Liver (tissue), 9 donors: ENCODE measurements around the gene UQCC3. TPM values are rescaled to one million over a fixed set of nuclear protein-coding genes. Genes with fewer than 3 reads are reported as not detected.

Experiments used
- DNase-seq: peaks from one replicate; pipeline ENCODE4 v3.0.0-alpha.2; 2017; ENCODE audit warnings: low spot score
- H3K27ac ChIP-seq, 2 donors: one replicate each; pipeline ENCODE4 v1.7.0; 2013; ENCODE audit warnings: inconsistent platforms in 2 of 2, low read length in 2 of 2, control low read depth in 1 of 2, low read depth in 1 of 2, mild to moderate bottlenecking in 1 of 2
- H3K27me3 ChIP-seq, 4 donors: one replicate each; pipeline versions ENCODE4 v1.6.1 to v1.7.0; 2013; ENCODE audit warnings: low read length in 3 of 4, inconsistent platforms in 1 of 4, mild to moderate bottlenecking in 1 of 4, moderate library complexity in 1 of 4; ENCODE audit not compliant: control insufficient read depth in 4 of 4, insufficient read depth in 4 of 4
- H3K36me3 ChIP-seq, 4 donors: one replicate each; pipeline versions ENCODE4 v1.6.1 to v1.7.0; 2013; ENCODE audit warnings: low read length in 3 of 4, mild to moderate bottlenecking in 3 of 4, low read depth in 1 of 4, moderate library complexity in 1 of 4; ENCODE audit not compliant: control insufficient read depth in 4 of 4, insufficient read depth in 3 of 4
- H3K4me1 ChIP-seq, 4 donors: one replicate each; pipeline versions ENCODE4 v1.6.1 to v1.7.0; 2013; ENCODE audit warnings: low read length in 3 of 4, mild to moderate bottlenecking in 3 of 4, moderate library complexity in 1 of 4; ENCODE audit not compliant: control insufficient read depth in 4 of 4, insufficient read depth in 4 of 4
- H3K4me3 ChIP-seq, 3 donors: one replicate each; pipeline versions ENCODE4 v1.6.1 to v1.7.0; 2013; ENCODE audit warnings: low read length in 3 of 3, control low read depth in 1 of 3, low read depth in 1 of 3, mild to moderate bottlenecking in 1 of 3
- H3K9ac ChIP-seq, 2 donors: one replicate each; pipeline ENCODE4 v1.7.0; 2013; ENCODE audit warnings: low read length in 2 of 2, mild to moderate bottlenecking in 2 of 2, moderate library complexity in 2 of 2, control low read depth in 1 of 2, low read depth in 1 of 2
- H3K9me3 ChIP-seq, 4 donors: one replicate each; pipeline versions ENCODE4 v1.6.1 to v1.7.0; 2013; ENCODE audit warnings: low read length in 3 of 4; ENCODE audit not compliant: control insufficient read depth in 4 of 4
- FOXA1 ChIP-seq: IDR thresholded peaks from 2 replicates; pipeline ENCODE4 v1.6.1; 2016; ENCODE audit warnings: antibody characterized with exemption
- FOXA2 ChIP-seq: IDR thresholded peaks from 2 replicates; pipeline ENCODE4 v1.6.1; 2016; ENCODE audit warnings: antibody characterized with exemption
- GABPA ChIP-seq, 2 donors: IDR thresholded peaks in 1 of 2; conservative IDR thresholded peaks in 1 of 2; 2 replicates each; pipeline ENCODE4 v1.6.1; 2016; ENCODE audit warnings: antibody characterized with exemption in 2 of 2, mild to moderate bottlenecking in 1 of 2, moderate library complexity in 1 of 2
- HNF4A ChIP-seq, 2 donors: conservative IDR thresholded peaks; 2 replicates each; pipeline ENCODE4 v1.6.1; 2016; ENCODE audit warnings: antibody characterized with exemption in 2 of 2, mild to moderate bottlenecking in 2 of 2
- HNF4G ChIP-seq: IDR thresholded peaks from 2 replicates; pipeline ENCODE4 v1.6.1; 2016; ENCODE audit warnings: antibody characterized with exemption
- JUND ChIP-seq, 2 donors: IDR thresholded peaks; 2 replicates each; pipeline ENCODE4 v1.6.1; 2016; ENCODE audit warnings: antibody characterized with exemption in 2 of 2
- NR2F2 ChIP-seq: IDR thresholded peaks from 2 replicates; pipeline ENCODE4 v1.6.1; 2016; ENCODE audit warnings: antibody characterized with exemption
- RAD21 ChIP-seq, 2 donors: IDR thresholded peaks; 2 replicates each; pipeline ENCODE4 v1.6.1; 2016; ENCODE audit warnings: antibody characterized with exemption in 2 of 2, mild to moderate bottlenecking in 2 of 2
- RXRA ChIP-seq, 2 donors: IDR thresholded peaks; 2 replicates each; pipeline ENCODE4 v1.6.1; 2017 to 2018; ENCODE audit warnings: antibody characterized with exemption in 2 of 2, mild to moderate bottlenecking in 1 of 2
- SP1 ChIP-seq: IDR thresholded peaks from 2 replicates; pipeline ENCODE4 v1.6.1; 2018; ENCODE audit warnings: antibody characterized with exemption, mild to moderate bottlenecking
- TAF1 ChIP-seq: conservative IDR thresholded peaks from 2 replicates; pipeline ENCODE4 v1.6.1; 2016; ENCODE audit warnings: antibody characterized with exemption, mild to moderate bottlenecking
- YY1 ChIP-seq: IDR thresholded peaks from 2 replicates; pipeline ENCODE4 v1.6.1; 2016; ENCODE audit warnings: antibody characterized with exemption, mild to moderate bottlenecking
- WGBS: extraction: QIAGEN DNeasy Blood & Tissue Kit; methylation state at CpG from one replicate; pipeline ENCODE4 v1.1.7; 2013; 5-methylcytosine and 5-hydroxymethylcytosine counted together
- polyA plus RNA-seq, 2 donors: library from polyadenylated mRNA; stranded (reverse) in 1 of 2; unstranded in 1 of 2; fragments of 200-250 nt in 1 of 2; fragments of >200 nt in 1 of 2; fragmentation: Nextera tagmentation in 1 of 2; extraction: Ambion mirVana in 1 of 2; gene quantifications; one replicate each; pipeline versions ENCODE4 v1.2.1 to v1.2.3, GENCODE V29; 2013 to 2015
- total RNA-seq, 2 donors: library from RNA; depleted of rRNA; stranded (reverse); fragments of >200 nt; gene quantifications; one replicate each; pipeline ENCODE4 v1.2.3, GENCODE V29; 2014
- TF ChIP-seq, protein P1 (sequence below): IDR thresholded peaks from 2 replicates; pipeline ENCODE4 v1.6.1; 2016; ENCODE audit warnings: antibody characterized with exemption
- TF ChIP-seq, protein P2 (sequence below): IDR thresholded peaks from 2 replicates; pipeline ENCODE4 v1.6.1; 2016; ENCODE audit warnings: antibody characterized with exemption
- TF ChIP-seq, protein P3 (sequence below): IDR thresholded peaks from 2 replicates; pipeline ENCODE4 v1.6.1; 2016; ENCODE audit warnings: antibody characterized with exemption
- TF ChIP-seq, protein P4 (sequence below): IDR thresholded peaks from 2 replicates; pipeline ENCODE4 v1.6.1; 2016; ENCODE audit warnings: antibody characterized with exemption, mild to moderate bottlenecking
- TF ChIP-seq, protein P5 (sequence below): fragments of 150-350 bp; IDR thresholded peaks from 2 replicates; pipeline ENCODE4 v1.5.1; 2017; ENCODE audit warnings: improper control_type of control experiment, low read depth, low read length; ENCODE audit not compliant: missing input control
- donor health status: healthy.
- donor health status: healthy.
- donor health status: healthy.
- donor health status: healthy.
- donor health status: healthy.

The UQCC3 gene
- total and polyA plus RNA-seq, 4 donors, result 2.9 to 12.2 (median 6.6) TPM

DNA sequence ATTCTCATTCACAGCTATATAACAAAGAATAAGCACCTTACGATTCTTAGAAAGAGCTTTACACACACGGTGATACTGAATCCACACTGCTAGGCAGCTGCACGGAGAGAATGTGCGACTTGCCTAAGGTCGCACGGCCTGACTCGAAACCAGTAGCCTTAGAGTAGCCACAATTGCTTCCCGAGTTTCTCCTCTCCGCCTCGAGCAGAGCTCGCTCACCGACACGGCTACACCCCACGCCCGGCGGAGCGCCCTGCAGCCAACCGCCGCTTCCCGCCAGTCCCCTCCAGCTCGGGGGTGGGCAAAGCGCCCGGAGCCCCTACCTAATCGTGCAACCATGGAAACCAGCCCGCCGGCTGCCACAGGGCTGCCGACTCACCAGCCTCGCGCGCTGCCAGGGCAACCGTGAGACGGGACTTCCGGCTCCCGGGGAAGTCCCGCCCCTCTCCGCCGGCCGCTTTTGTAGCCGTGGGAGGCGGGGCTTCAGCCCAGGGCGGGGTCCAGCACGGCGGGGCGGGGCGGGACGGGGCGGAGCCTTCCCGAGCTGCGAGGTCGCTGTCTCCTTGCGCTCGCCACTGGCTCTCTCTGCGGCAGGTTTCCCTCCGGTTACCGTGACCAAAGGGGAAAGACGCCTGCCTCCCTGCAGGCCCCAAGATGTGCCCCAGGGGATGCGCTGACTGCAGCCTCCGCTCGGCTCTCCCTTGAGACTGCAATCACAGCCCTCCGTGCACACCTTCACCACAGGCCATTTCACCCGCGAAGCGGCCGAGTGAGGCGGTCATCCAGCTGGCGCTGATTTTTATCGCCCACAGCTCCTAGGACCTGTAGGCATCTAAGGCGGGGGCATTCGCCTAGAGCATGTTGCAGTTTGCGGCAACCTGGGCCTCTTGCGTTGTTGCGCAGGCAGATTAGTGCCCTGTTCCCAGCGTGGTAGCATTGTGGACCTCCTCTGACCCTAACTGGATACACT, 34.7 kb downstream of the UQCC3 start:
- peak; percentile 98 for DNase-seq
- H3K27me3 ChIP-seq, result no peaks in the 10 kb centered on the region
- H3K4me1 ChIP-seq, result peaks cover 12 to 41% (median 34%) of the 10 kb centered on the region in 4 donors
- H3K9me3 ChIP-seq, result no peaks in the 10 kb centered on the region
- peak overlapping the region; percentile 79 to 80 for H3K27ac ChIP-seq
- H3K4me3 ChIP-seq, result peak overlapping the region; percentile 66 to 85 (median 83)
- 5% methylated on average over 73 of the region's 73 CpGs for WGBS
- TF ChIP-seq FOXA1 (no peak), RXRA (IDR thresholded peaks at IDR 0.05) (no peak), GABPA (IDR thresholded peaks at IDR 0.05 in 1 of 2, conservative IDR thresholded peaks at IDR 0.05 in 1 of 2) (peak; percentile 50 to 88), JUND (IDR thresholded peaks at IDR 0.05) (no peak), YY1 (peak; percentile 66), RAD21 (IDR thresholded peaks at IDR 0.05) (peak in 1 of 2 donors; percentile 9), SP1 (peak; percentile 15), HNF4A (conservative IDR thresholded peaks at IDR 0.05) (no peak), HNF4G (no peak), NR2F2 (no peak), TAF1 (no peak), FOXA2 (no peak)
- TF ChIP-seq, protein P1, sequence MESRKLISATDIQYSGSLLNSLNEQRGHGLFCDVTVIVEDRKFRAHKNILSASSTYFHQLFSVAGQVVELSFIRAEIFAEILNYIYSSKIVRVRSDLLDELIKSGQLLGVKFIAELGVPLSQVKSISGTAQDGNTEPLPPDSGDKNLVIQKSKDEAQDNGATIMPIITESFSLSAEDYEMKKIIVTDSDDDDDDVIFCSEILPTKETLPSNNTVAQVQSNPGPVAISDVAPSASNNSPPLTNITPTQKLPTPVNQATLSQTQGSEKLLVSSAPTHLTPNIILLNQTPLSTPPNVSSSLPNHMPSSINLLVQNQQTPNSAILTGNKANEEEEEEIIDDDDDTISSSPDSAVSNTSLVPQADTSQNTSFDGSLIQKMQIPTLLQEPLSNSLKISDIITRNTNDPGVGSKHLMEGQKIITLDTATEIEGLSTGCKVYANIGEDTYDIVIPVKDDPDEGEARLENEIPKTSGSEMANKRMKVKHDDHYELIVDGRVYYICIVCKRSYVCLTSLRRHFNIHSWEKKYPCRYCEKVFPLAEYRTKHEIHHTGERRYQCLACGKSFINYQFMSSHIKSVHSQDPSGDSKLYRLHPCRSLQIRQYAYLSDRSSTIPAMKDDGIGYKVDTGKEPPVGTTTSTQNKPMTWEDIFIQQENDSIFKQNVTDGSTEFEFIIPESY, result no peak
- TF ChIP-seq, protein P2, sequence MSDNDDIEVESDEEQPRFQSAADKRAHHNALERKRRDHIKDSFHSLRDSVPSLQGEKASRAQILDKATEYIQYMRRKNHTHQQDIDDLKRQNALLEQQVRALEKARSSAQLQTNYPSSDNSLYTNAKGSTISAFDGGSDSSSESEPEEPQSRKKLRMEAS, result no peak
- TF ChIP-seq, protein P3, sequence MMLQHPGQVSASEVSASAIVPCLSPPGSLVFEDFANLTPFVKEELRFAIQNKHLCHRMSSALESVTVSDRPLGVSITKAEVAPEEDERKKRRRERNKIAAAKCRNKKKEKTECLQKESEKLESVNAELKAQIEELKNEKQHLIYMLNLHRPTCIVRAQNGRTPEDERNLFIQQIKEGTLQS, result no peak
- TF ChIP-seq, protein P4, sequence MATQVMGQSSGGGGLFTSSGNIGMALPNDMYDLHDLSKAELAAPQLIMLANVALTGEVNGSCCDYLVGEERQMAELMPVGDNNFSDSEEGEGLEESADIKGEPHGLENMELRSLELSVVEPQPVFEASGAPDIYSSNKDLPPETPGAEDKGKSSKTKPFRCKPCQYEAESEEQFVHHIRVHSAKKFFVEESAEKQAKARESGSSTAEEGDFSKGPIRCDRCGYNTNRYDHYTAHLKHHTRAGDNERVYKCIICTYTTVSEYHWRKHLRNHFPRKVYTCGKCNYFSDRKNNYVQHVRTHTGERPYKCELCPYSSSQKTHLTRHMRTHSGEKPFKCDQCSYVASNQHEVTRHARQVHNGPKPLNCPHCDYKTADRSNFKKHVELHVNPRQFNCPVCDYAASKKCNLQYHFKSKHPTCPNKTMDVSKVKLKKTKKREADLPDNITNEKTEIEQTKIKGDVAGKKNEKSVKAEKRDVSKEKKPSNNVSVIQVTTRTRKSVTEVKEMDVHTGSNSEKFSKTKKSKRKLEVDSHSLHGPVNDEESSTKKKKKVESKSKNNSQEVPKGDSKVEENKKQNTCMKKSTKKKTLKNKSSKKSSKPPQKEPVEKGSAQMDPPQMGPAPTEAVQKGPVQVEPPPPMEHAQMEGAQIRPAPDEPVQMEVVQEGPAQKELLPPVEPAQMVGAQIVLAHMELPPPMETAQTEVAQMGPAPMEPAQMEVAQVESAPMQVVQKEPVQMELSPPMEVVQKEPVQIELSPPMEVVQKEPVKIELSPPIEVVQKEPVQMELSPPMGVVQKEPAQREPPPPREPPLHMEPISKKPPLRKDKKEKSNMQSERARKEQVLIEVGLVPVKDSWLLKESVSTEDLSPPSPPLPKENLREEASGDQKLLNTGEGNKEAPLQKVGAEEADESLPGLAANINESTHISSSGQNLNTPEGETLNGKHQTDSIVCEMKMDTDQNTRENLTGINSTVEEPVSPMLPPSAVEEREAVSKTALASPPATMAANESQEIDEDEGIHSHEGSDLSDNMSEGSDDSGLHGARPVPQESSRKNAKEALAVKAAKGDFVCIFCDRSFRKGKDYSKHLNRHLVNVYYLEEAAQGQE, result peak; percentile 12
- TF ChIP-seq, protein P5, sequence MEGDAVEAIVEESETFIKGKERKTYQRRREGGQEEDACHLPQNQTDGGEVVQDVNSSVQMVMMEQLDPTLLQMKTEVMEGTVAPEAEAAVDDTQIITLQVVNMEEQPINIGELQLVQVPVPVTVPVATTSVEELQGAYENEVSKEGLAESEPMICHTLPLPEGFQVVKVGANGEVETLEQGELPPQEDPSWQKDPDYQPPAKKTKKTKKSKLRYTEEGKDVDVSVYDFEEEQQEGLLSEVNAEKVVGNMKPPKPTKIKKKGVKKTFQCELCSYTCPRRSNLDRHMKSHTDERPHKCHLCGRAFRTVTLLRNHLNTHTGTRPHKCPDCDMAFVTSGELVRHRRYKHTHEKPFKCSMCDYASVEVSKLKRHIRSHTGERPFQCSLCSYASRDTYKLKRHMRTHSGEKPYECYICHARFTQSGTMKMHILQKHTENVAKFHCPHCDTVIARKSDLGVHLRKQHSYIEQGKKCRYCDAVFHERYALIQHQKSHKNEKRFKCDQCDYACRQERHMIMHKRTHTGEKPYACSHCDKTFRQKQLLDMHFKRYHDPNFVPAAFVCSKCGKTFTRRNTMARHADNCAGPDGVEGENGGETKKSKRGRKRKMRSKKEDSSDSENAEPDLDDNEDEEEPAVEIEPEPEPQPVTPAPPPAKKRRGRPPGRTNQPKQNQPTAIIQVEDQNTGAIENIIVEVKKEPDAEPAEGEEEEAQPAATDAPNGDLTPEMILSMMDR, result no peak
- H3K36me3 ChIP-seq, result peaks cover 0 to 3% (median 1%) of the 10 kb centered on the region in 4 donors
- peak overlapping the region; percentile 27 to 52 for H3K9ac ChIP-seq
